ENCODE measurements around the gene AGMO. TPM values are rescaled to one million over a fixed set of nuclear protein-coding genes. Genes with fewer than 3 reads are reported as not detected.

The AGMO gene
- total and polyA plus RNA-seq, 2 of the 8 experiments (the other 6 are each of a cell fraction or from before 2014, with no cell fraction given), result 0.22 to 0.45 TPM

- TF ChIP-seq ATF2 (IDR thresholded peaks at IDR 0.05; ENCODE audit: low read length) (no peak), HDAC2 (IDR thresholded peaks at IDR 0.05; ENCODE audit: borderline replicate concordance in 1 of 2, low read depth in 2 of 2, low read length in 2 of 2) (no peak), YY1 (IDR thresholded peaks at IDR 0.05; ENCODE audit: low read depth, low read length) (no peak), RXRA (IDR thresholded peaks at IDR 0.05; ENCODE audit: insufficient read depth, low read depth, low read length) (no peak), CHD1 (IDR thresholded peaks at IDR 0.05; ENCODE audit: low read depth, low read length) (no peak)
- TF ChIP-seq, protein P1, sequence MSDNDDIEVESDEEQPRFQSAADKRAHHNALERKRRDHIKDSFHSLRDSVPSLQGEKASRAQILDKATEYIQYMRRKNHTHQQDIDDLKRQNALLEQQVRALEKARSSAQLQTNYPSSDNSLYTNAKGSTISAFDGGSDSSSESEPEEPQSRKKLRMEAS (IDR thresholded peaks at IDR 0.05), result no peak
These were observed 58.1 kb downstream of the AGMO start (continued) for GRCh38 chr7:15503603-15504290.
